MM.1S (cell line): ENCODE measurements around the gene LRRN2.

Source experiments
- DNase-seq: peaks from one replicate; pipeline ENCODE4 v3.0.0-alpha.2; 2015
- H2AFZ ChIP-seq: fragments of 300-600 bp; sonication (generic); 2 replicates; pipeline ENCODE4 v1.6.0; 2016; ENCODE audit warnings: antibody characterized with exemption, low read length
- H3F3A ChIP-seq: fragments of 300-600 bp; sonication (generic); 2 replicates; pipeline ENCODE4 v1.6.1; 2016; ENCODE audit warnings: mild to moderate bottlenecking, antibody characterized with exemption, low read length, moderate library complexity, mixed read lengths; ENCODE audit not compliant: insufficient read depth
- H3K27ac ChIP-seq: fragments of 300-600 bp; sonication (generic); 2 replicates; pipeline ENCODE4 v1.5.1; 2016; ENCODE audit warnings: mild to moderate bottlenecking, low read length
- H3K27me3 ChIP-seq: fragments of 300-600 bp; sonication (generic); replicated peaks from 2 replicates; pipeline ENCODE4 v1.6.0; 2016; ENCODE audit warnings: low read length; ENCODE audit not compliant: insufficient read depth
- H3K36me3 ChIP-seq: fragments of 300-600 bp; sonication (generic); replicated peaks from 2 replicates; pipeline ENCODE4 v1.6.1; 2016; ENCODE audit warnings: mild to moderate bottlenecking, low read length, mixed read lengths; ENCODE audit not compliant: insufficient read depth
- H3K4me1 ChIP-seq: fragments of 300-600 bp; sonication (generic); 2 replicates; pipeline ENCODE4 v1.6.1; 2016; ENCODE audit warnings: low read length, mixed read lengths
- H3K4me2 ChIP-seq: fragments of 300-600 bp; sonication (generic); 2 replicates; pipeline ENCODE4 v1.6.0; 2016; ENCODE audit warnings: low read depth, low read length
- H3K4me3 ChIP-seq: fragments of 300-600 bp; sonication (generic); 2 replicates; pipeline ENCODE4 v1.5.1; 2016; ENCODE audit warnings: low read length, mixed read lengths
- H3K79me2 ChIP-seq: fragments of 300-600 bp; sonication (generic); 2 replicates; pipeline ENCODE4 v1.6.1; 2016; ENCODE audit warnings: mixed run types, low read length, mixed read lengths
- H3K9ac ChIP-seq: fragments of 300-600 bp; sonication (generic); 2 replicates; pipeline ENCODE4 v1.6.1; 2016; ENCODE audit warnings: low read length, mixed read lengths
- H3K9me2 ChIP-seq: fragments of 300-600 bp; sonication (generic); replicated peaks from 2 replicates; pipeline ENCODE4 v1.6.1; 2016; ENCODE audit warnings: mild to moderate bottlenecking, low read length, mixed read lengths; ENCODE audit not compliant: insufficient read depth
- H3K9me3 ChIP-seq: fragments of 300-600 bp; sonication (generic); replicated peaks from 2 replicates; pipeline ENCODE4 v1.6.1; 2016; ENCODE audit warnings: mild to moderate bottlenecking, low read length, mixed read lengths; ENCODE audit not compliant: insufficient read depth
- H4K20me1 ChIP-seq: fragments of 300-600 bp; sonication (generic); 2 replicates; pipeline ENCODE4 v1.6.1; 2016; ENCODE audit warnings: mild to moderate bottlenecking, low read length, moderate library complexity, mixed read lengths; ENCODE audit not compliant: insufficient read depth
- CTCF ChIP-seq: fragments of 300-600 bp; sonication (generic); IDR thresholded peaks from 2 replicates; pipeline ENCODE4 v1.5.1; 2016; ENCODE audit warnings: antibody characterized with exemption, low read length, mixed read lengths
- EZH2 ChIP-seq: fragments of 300-600 bp; sonication (generic); optimal IDR thresholded peaks from 2 replicates; pipeline ENCODE3; 2017; ENCODE audit warnings: low read depth, mild to moderate bottlenecking, antibody characterized with exemption, low read length, mixed read lengths
- EZH2phosphoT487 ChIP-seq: fragments of 300-600 bp; sonication (generic); IDR thresholded peaks from 2 replicates; pipeline ENCODE4 v1.6.1; 2018; ENCODE audit warnings: antibody characterized with exemption, low read length

Gene LRRN2

GRCh38 chr1:204684206-204684570 lies 1.4 kb downstream of the LRRN2 start:
- Histone ChIP-seq H3K9ac (no peak overlapping the region), H3F3A (no peaks in the 10 kb centered on the region), H3K36me3 (no peaks in the 10 kb centered on the region), H3K4me3 (no peak overlapping the region), H3K79me2 (no peaks in the 10 kb centered on the region), H2AFZ (no peak overlapping the region), H3K4me2 (no peak overlapping the region), H4K20me1 (no peaks in the 10 kb centered on the region), H3K27ac (no peak overlapping the region), H3K9me3 (no peaks in the 10 kb centered on the region), H3K9me2 (no peaks in the 10 kb centered on the region), H3K4me1 (no peaks in the 10 kb centered on the region), H3K27me3 (peaks cover 17% of the 10 kb centered on the region)
- DNase-seq, result no peak
- TF ChIP-seq EZH2 (no peak), EZH2phosphoT487 (no peak), CTCF (no peak)

- no peaks in the 10 kb centered on the region for H3K9me3 ChIP-seq
- peaks cover 17% of the 10 kb centered on the region for H3K27me3 ChIP-seq
- H3K9me2 ChIP-seq, result no peaks in the 10 kb centered on the region
- H3K79me2 ChIP-seq, result no peaks in the 10 kb centered on the region
- no peak overlapping the region for H3K27ac ChIP-seq
- H3F3A ChIP-seq, result no peaks in the 10 kb centered on the region
- no peak for TF ChIP-seq EZH2phosphoT487
- no peak for TF ChIP-seq CTCF
- no peak for TF ChIP-seq EZH2
- no peaks in the 10 kb centered on the region for H4K20me1 ChIP-seq
- H3K4me3 ChIP-seq, result no peak overlapping the region
- H3K4me1 ChIP-seq, result no peaks in the 10 kb centered on the region
- H3K9ac ChIP-seq, result no peak overlapping the region
- H2AFZ ChIP-seq, result no peak overlapping the region
- no peak overlapping the region for H3K4me2 ChIP-seq
- no peaks in the 10 kb centered on the region for H3K36me3 ChIP-seq
- no peak for DNase-seq
Observed at GRCh38 chr1:204683284-204684205, 2.0 kb downstream of the LRRN2 start.

DNA sequence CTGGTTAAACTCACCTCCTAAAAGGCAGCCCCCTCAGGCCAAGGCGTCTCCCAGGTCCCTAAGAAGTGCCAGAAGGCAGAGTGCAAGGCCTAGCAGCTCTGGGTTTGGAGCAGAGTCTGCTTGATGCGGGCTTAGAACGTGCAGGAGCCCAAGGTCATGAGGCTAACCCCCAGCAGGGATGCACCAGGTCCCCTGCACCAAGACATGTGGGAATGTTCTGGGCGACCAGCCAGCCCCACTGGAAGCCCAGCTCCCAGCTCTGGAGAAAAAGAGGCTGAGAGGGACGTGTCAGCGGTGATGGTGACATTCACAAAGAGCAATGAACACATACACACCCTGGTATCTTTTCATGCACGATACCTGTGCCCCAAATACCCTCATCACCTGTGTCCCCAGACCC lies 5.1 kb downstream of the LRRN2 start:
- Histone ChIP-seq H3K9me2 (no peaks in the 10 kb centered on the region), H3K9ac (no peak overlapping the region), H3K4me1 (no peaks in the 10 kb centered on the region), H3K4me2 (no peak overlapping the region), H3K27me3 (peaks cover 7% of the 10 kb centered on the region), H3K36me3 (no peaks in the 10 kb centered on the region), H3K27ac (no peak overlapping the region), H3K4me3 (no peak overlapping the region), H4K20me1 (no peaks in the 10 kb centered on the region), H3K9me3 (no peaks in the 10 kb centered on the region), H3K79me2 (no peaks in the 10 kb centered on the region), H2AFZ (no peak overlapping the region), H3F3A (no peaks in the 10 kb centered on the region)
- TF ChIP-seq EZH2 (no peak), EZH2phosphoT487 (no peak), CTCF (no peak)
- no peak for DNase-seq
